Peyer's patch (tissue), 4 donors: ENCODE measurements around the gene XG. TPM values are rescaled to one million over a fixed set of nuclear protein-coding genes. Genes with fewer than 3 reads are reported as not detected.
A peak's percentile ranks its signal among the peaks of the same experiment; 100 is the strongest.

Experiments used
- DNase-seq, 3 donors: peaks; one replicate each; pipeline ENCODE4 v3.0.0-alpha.2; 2017 to 2019
- H3K27ac ChIP-seq, 4 donors: fragments of 200-600 bp; sonication (generic); one replicate each; pipeline ENCODE4 v1.5.1; 2016 to 2019
- H3K27me3 ChIP-seq, 2 donors: fragments of 200-600 bp; sonication (generic); one replicate each; pipeline ENCODE4 v1.5.1; 2019
- H3K36me3 ChIP-seq, 3 donors: fragments of 200-600 bp; sonication (generic); one replicate each; pipeline ENCODE4 v1.5.1; 2016 to 2019
- H3K4me1 ChIP-seq, 4 donors: fragments of 200-600 bp; sonication (generic); one replicate each; pipeline ENCODE4 v1.5.1; 2016 to 2019
- H3K4me3 ChIP-seq, 4 donors: fragments of 200-600 bp; sonication (generic); 1 replicate in 3 of 4; 2 replicates in 1 of 4; pipeline ENCODE4 v1.5.1; 2016 to 2019; ENCODE audit warnings: mild to moderate bottlenecking in 1 of 4
- H3K9me3 ChIP-seq, 4 donors: fragments of 200-600 bp; sonication (generic); one replicate each; pipeline ENCODE4 v1.5.1; 2016 to 2019; ENCODE audit warnings: mild to moderate bottlenecking in 1 of 4
- POLR2A ChIP-seq, 2 donors: fragments of 450-650 bp; IDR thresholded peaks; one replicate each; pipeline ENCODE4 v1.5.1; 2017; ENCODE audit warnings: antibody characterized with exemption in 2 of 2, mild to moderate bottlenecking in 2 of 2, moderate library complexity in 2 of 2
- total RNA-seq, 4 donors: library from RNA; depleted of rRNA; stranded (reverse); fragments of >200 nt; gene quantifications; one replicate each; pipeline ENCODE4 v1.1.0, GENCODE V29; 2016
- TF ChIP-seq, protein P1 (sequence below), 6 experiments: fragments of 450-650 bp in 4 of 6; fragments of 200-600 bp in 2 of 6; sonication (generic) in 1 of 6; IDR thresholded peaks; one replicate each; pipeline ENCODE4 v1.5.1; 2017 to 2019; ENCODE audit warnings: antibody characterized with exemption in 6 of 6, mild to moderate bottlenecking in 3 of 6, moderate library complexity in 1 of 6

XG gene
- total RNA-seq, 4 donors from 2014 or later, result 0.40 TPM; not detected in 3

DNA sequence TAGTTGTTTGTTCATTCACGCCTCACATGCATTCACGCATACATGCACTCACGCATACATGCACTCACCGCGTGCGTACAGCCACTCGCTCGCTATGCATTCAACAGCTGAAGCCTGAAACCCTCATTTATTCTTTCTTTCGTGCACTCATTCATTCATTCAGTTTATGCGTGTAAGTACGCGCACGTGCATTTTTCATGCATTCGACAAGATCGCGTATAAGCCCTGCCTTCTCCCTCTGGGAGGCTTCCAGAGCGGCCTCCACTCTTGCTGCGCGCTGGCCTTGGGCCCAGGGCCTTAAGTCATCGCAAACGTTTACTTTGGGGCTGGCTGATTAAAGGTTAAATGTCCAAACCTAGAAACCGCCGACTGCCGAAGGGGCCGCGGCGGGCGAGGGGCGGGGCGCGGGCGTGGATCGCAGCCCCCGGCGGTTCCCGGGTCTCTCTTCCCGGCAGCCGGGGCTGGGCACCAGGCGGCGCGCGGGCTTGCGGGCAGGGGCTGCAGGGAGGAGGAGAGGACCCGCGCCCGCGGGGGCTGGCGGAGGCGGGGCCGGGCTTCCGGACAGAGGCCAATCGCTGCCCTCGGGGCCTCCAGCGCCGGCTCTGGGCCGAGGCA, 76.6 kb downstream of the XG start, which contains the start of gene GYG2:
Gene GYG2 (plus strand): TSS at position 587 of the 615 bp plus-strand sequence. CDS start 1,259 bp downstream, outside the sequence.
- TF ChIP-seq POLR2A (IDR thresholded peaks at IDR 0.05), result no peak
- TF ChIP-seq, protein P1, sequence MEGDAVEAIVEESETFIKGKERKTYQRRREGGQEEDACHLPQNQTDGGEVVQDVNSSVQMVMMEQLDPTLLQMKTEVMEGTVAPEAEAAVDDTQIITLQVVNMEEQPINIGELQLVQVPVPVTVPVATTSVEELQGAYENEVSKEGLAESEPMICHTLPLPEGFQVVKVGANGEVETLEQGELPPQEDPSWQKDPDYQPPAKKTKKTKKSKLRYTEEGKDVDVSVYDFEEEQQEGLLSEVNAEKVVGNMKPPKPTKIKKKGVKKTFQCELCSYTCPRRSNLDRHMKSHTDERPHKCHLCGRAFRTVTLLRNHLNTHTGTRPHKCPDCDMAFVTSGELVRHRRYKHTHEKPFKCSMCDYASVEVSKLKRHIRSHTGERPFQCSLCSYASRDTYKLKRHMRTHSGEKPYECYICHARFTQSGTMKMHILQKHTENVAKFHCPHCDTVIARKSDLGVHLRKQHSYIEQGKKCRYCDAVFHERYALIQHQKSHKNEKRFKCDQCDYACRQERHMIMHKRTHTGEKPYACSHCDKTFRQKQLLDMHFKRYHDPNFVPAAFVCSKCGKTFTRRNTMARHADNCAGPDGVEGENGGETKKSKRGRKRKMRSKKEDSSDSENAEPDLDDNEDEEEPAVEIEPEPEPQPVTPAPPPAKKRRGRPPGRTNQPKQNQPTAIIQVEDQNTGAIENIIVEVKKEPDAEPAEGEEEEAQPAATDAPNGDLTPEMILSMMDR (IDR thresholded peaks at IDR 0.05), result no peak
- peak within 1 kb of the TSS in 3 of 4 donors; percentile 15 to 51 (median 51) for H3K4me3 ChIP-seq
- no peaks in the 10 kb centered on the region for H3K4me1 ChIP-seq
- no peaks in the 10 kb centered on the region for H3K36me3 ChIP-seq
- no peaks in the 10 kb centered on the region for H3K27me3 ChIP-seq
- no peak within 1 kb of the TSS for H3K27ac ChIP-seq
- DNase-seq, result no peak
- no peaks in the 10 kb centered on the region for H3K9me3 ChIP-seq

DNA sequence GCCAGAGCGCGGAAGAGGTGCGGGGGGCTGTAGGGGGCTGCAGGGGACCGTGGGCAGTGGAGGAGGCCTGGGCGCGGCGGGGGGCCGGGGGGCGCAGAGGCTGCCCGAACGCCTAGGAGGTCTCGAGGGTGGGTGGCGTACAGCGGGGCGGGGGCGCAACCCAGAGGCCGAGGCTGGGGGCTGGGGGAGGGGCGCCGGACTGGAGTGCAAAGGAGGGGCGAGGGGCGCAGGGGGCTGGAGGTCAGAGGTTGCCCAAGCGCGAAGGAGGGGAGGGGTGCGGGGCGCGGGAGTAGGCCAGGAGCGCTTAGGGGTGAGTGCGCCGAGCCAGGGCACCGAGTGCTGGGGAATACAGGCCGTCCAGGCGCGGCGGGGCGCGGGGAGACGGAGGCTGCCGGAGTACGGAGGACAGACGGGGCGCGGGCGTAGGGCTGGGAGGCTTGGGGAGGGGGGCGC, 77.1 kb downstream of the XG start:
- TF ChIP-seq, protein P1 (IDR thresholded peaks at IDR 0.05), result no peak
- TF ChIP-seq POLR2A (IDR thresholded peaks at IDR 0.05), result no peak
- no peak overlapping the region for H3K27ac ChIP-seq
- no peaks in the 10 kb centered on the region for H3K9me3 ChIP-seq
- no peaks in the 10 kb centered on the region for H3K36me3 ChIP-seq
- H3K4me3 ChIP-seq, result peak overlapping the region in 3 of 4 donors; percentile 15 to 51 (median 51)
- H3K4me1 ChIP-seq, result no peaks in the 10 kb centered on the region
- DNase-seq, result no peak
- no peaks in the 10 kb centered on the region for H3K27me3 ChIP-seq

DNA sequence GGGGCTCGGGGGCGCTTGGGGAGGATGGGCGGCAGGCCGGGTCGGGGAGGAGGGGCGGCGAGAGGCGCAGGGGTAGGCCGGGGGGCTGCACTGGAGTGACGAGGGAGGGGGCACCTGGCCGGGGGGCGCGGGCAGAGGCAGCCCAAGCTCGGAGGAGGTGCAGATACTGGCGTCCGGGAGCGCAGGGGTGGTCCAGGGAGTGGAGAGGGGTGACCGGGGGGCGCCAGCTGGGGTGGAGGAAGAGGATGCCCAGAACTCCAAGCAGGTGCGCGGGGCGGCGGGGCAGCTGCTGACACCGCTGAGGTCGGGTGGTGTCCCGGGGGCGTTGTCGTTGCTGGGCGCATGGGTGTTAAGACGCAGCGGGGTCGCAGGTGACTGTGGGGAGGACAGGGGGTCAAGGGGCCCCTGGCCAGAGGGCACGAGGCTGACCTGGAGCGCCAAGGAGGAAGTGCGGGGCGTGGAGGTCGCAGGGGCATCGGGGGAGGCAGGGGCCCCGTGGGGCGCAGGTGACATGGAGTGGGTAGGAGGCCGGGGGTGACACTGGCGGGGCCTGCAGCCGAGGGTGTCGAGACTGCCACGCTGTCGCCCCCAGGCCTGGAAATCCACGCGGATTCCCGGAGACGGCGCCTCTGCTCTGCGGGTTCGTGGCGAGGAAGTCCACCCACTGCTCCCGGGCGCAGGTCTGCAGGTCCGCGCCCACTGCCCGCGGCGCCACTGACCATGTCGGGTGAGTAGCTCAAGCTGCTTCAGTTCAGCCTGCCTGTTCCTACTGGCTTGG, 77.8 kb downstream of the XG start:
- no peak for DNase-seq
- H3K36me3 ChIP-seq, result no peaks in the 10 kb centered on the region
- H3K27ac ChIP-seq, result no peak overlapping the region
- no peaks in the 10 kb centered on the region for H3K9me3 ChIP-seq
- H3K27me3 ChIP-seq, result no peaks in the 10 kb centered on the region
- TF ChIP-seq POLR2A (IDR thresholded peaks at IDR 0.05), result no peak
- TF ChIP-seq, protein P1 (IDR thresholded peaks at IDR 0.05), result no peak
- peak overlapping the region in 3 of 4 donors; percentile 15 to 51 (median 51) for H3K4me3 ChIP-seq
- H3K4me1 ChIP-seq, result no peaks in the 10 kb centered on the region

DNA sequence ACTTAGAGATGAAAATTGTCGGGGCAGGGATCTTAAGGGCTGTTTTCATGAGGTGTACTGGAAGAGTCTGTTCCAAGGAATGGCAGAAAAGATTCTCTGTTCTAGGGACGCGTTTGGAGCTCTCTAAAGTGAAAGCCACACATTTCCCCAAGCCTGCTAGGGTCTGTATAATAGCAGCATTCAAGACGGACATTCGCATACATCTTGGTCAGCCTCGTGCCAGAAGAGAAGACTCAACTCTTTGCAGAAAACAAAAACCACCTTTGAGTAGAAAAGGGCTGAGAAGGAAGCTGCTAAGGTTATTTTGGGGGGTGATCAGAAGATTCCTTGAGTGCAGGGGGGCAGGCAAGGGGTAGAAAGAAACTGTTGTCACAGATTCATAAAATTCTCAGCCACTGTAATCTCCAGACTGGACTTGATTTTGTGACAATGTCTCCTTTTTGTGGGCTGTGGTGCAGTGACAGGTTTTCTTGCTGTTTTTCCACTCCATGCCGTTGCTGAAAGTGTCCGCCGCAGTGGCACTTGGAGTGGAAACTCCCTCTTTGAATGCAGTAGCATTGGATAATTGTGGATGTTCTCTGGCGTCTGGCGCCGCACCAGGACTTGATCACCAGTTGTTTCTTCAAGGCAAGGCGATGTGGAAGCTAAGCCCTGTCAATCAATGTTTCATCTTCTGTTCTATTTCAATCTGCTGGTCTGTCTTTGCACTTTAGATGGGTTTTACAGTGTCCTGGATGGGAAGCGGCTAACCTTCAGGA, 79.8 kb downstream of the XG start:
- no peak overlapping the region for H3K4me3 ChIP-seq
- no peaks in the 10 kb centered on the region for H3K27me3 ChIP-seq
- no peak for TF ChIP-seq POLR2A (IDR thresholded peaks at IDR 0.05)
- TF ChIP-seq, protein P1 (IDR thresholded peaks at IDR 0.05), result no peak
- no peak overlapping the region for H3K27ac ChIP-seq
- H3K4me1 ChIP-seq, result no peaks in the 10 kb centered on the region
- DNase-seq, result no peak
- no peaks in the 10 kb centered on the region for H3K9me3 ChIP-seq
- H3K36me3 ChIP-seq, result no peaks in the 10 kb centered on the region

DNA sequence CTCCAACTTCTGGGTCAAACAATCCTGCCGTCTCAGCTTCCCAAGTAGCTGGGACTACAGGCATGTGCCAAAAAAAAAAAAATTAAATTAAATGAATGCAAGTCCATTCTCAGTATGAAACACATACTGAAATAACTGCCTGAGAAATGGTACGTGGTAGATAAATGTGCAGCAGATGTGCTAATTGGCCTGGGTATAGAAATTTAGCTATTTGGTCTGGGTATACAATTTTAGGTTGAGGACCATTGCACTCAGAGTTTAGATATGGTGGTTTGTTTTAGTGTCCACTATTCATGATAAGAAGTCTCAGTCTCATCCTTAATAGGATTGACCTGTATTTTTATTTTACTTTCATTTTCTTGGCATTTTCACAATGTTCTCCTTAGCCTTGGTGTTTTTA, 86.1 kb downstream of the XG start:
- Histone ChIP-seq H3K36me3 (no peaks in the 10 kb centered on the region), H3K27me3 (no peaks in the 10 kb centered on the region), H3K27ac (no peak overlapping the region), H3K4me1 (no peaks in the 10 kb centered on the region), H3K4me3 (no peak overlapping the region), H3K9me3 (no peaks in the 10 kb centered on the region)
- TF ChIP-seq, protein P1 (IDR thresholded peaks at IDR 0.05), result no peak
- no peak for TF ChIP-seq POLR2A (IDR thresholded peaks at IDR 0.05)
- no peak for DNase-seq
